Measurements from ENCODE around the gene DTL.

GRCh38 chr1:212127221-212127620 lies 91.7 kb downstream of the DTL start:
- no peak for TF ChIP-seq CTCF (IDR thresholded peaks at IDR 0.05)
- TF ChIP-seq EZH2 (IDR thresholded peaks at IDR 0.05): no peak
